GM19043 (cell line): ENCODE results near the gene MAPK9.
"Not testable (repeated sequence)": the region's sequence is repeated elsewhere in the genome, so short reads cannot be mapped to it uniquely, and the experiment has no call there.

Experiments
- ATAC-seq: cut with Tn5 transposase; IDR thresholded peaks from one replicate; pipeline ENCODE4 v1.9.1; 2021; ENCODE audit warnings: low read depth; ENCODE audit not compliant: unreplicated experiment

MAPK9 gene

DNA sequence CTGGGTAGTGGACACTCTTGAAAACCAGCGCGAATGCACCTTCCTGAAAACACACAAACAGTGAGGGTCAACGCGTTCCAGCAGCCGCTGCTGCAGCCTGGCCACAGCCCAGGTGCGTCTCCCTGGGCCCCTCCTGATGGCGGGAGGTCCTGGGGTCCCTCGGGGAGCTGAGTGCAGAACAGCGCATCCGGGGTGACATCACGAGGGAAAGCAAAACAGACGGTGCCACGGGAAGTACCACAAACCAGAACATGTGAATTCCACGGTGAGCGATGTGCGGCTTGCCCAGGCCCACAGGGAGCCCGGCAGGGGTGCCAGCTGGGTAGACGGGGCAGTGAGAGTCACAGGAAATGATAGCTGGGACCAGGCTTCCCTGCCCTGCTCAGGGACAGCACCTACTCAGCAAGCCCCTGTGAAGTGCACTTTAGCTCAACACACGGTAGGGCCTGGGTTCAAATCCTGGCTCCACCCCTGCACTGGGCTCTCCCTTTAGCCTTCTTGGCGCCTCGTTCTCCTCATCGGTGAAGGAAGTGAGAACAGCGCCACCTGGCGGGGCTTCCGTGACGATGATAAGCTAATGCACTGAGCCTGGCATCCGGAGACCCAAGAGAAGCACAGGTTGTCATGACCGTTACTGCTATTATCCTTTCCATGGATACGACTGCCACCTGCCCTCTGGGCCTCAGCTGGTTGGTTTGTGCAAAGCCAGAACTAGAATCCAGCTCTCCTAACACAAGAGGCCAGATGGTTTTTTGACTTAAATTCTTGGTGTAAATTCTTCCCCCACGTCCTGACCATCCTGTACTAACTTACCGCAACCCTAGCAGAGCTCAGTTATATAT lies 36.6 kb upstream of the MAPK9 start:
- ATAC-seq, result peak; percentile 81

DNA sequence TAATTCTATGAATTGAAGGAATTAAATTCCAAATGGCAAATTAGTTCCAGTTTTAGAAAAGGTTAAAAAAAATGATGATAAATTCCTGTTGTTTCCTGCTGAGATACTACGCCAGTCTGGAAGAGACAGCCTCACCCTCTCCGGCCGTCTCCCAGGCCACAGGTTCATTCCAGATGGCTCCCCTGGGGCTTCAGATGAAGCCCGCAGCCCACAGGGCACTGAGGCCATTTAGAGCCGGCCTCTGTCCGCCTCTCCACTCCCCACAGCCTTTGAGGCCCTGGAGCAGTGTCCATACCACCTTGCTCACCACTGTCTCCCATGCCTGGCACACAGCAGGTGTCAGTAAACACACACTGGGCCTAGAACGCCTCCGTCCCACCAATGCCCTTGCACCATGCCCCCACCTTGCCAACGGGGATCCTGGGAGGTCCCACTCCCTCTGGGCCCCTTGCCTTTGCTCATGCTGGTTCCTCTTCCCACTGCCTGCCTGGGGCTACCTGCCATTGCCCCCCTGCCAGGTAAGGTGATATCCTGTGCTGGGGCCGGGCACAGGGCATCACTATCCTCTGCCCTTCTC lies 35.2 kb upstream of the MAPK9 start:
- ATAC-seq, result no peak

DNA sequence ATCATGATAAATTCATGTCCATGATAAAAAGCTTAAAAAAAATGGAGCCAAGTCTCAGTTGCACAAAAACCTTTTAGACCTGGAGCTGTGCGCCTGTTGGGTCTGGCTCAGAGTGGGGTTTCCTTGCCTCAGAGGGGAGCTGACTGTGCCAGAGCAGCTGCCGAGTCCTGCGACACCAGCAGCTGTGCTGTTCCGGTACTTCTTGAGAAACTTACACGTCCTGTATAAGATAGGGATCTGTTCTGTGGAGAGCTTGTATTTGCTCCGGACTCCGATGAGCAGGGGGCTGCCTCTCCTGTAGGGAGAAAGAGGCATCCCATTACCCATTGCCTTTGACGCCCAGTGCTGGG lies 32.7 kb upstream of the MAPK9 start:
- no peak for ATAC-seq

DNA sequence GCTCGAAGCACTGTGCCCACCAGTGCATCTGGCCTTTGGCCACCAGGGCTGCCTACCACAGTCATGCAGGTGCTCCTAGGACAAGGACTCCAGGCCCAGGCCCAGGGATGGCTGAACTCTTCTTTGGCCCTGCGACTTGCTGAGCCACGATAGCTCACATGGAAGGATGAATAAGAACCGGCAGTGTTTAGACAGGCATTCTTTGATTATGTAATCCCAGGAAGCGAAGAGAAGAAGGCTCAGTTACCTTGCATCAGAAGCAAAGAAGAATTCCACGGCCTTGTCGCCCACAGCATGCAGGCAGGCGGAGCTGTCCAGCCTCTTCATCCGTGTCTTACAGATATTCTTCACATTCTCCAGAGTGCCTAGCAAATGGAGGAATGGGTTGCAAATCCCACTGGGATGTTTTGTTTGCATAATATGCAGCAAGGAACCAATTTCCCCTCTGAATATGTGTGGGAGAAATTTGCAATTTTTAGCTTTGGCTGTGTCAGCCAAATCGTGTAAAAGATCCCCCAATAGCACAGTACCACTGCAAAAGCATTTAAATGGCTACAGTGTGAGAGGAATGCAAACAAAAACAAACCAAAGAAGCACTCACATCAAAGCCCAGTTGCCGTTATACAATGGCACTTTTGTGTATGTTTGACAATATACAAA lies 32.2 kb upstream of the MAPK9 start:
- no peak for ATAC-seq

DNA sequence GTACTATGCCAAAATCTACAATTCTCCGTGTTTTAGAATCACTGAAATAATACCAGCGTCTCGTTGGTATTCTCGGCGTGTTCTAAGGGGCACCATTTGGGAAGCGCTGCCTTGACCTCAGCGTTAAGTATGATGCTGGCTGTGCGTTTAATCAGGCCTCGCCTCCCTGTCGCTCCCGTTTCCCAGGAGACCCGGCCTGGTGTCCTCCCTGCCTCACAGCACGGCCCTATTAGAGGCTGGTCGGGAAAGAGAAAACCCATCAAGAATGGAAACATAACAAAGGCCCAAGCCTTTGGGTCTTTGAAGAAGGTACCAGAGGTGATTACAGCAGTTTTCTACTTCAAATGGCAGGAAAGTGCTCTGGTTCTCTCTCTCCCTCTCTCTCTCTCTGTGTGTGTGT lies 31.3 kb upstream of the MAPK9 start:
- ATAC-seq, result no peak

DNA sequence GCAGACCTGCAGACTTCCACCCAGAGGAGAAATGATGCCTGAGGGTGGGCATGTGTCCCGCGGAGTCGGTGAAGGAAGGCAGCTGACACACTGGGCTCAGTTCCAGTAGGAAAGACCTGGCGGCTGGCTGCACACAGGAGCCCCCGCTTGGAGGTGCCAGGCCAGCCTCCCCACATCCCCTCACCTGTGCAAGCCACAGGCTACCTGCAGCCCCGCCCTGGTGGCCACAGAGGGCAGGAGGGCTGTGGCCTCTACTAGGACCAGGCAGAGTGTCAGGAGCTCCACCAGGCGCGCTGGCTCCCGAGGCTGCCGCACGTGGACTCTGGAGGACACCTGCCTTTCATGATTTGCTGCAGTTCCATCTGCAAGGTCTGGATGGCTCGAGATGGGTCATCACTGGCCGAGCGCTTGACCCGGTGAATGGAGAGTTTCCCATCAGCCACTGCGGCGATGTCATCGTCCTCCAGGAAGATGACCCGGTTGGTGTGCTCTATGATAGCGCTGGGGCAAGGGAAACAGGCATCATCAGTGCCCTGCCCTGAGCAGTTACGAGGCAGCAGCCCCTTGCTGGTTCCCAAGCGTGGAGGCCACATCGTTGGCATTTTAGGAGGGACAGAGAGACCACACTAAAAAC lies 26.7 kb upstream of the MAPK9 start:
- ATAC-seq, result no peak

DNA sequence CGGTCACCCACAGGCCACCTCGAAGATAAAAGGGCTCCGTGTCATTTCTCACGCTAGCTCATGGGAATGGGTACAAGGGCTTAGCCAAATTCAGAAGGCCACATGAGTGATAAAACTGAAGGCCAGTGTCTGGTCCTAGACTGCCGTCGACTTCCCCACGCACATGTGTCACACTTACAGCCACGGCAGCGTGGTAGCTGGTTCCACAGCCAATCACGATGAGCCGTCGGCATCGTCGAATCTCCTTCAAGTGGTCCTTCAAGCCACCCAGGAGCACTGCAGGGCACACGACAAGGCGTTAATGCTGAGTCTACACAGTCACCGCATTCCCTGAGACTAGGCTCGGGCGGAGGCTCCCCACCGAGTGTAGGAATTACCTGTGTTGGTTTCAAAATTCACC lies 24.7 kb upstream of the MAPK9 start:
- no peak for ATAC-seq

DNA sequence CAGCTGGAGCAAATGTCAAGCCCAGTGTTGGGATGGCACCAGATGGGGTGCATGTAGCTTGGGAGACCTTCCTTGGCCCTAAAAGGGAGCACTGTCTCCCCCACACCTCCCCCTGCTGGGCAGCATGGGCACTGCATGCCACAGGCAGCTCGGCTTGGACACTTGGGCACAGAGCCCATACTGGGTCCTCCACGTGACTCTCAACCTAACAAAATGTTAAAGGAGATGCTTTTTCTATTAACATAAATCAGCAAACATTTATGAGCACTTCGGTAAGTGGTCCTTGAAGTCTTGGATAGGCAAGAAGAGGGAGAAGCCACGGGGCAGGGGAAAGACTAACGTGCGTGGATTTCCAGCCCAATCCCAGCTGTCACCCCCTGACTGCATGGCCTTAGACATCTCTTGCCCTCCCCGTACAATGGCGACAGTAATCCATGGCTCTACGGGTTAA lies 23.9 kb upstream of the MAPK9 start:
- peak; percentile 66 for ATAC-seq

DNA sequence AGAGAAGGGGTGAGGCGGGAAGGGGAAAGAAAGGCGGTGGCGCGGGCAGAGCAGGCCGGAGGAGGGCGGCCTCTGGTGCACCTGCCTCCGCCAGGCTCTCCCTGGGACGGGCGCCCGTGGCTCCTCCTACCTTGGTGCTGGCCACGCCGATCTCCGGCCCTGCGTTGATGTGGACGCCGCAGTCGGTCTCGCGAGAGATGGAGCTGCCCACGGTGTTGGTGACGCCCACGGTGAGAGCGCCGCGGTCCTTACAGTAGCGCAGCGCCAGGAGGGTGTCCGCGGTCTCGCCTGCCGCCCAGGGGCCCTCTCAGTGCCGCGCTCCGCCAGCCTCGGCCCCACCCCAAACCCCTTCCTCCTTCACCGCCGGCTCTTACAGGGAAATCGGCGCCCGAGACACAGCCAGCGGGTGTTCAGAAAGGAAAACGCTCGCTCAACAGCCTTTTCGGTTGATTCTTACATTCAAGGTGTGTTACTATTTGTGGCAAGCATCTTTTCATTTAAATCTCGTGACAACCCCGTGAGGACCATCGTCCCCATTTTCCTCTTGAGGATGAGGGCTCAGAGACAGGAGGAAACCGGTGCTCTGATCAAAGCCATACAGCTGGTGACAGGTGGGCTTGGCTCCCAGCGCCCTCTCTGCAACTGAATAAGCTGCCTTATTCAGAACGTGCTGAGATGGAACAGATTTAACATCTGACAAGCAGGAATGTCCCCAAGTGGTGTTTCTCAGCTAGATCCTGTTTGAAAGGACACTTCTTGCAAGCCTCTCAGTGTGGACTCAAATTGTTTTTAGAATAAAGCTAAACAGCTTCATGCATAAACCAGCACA lies 22.0 kb upstream of the MAPK9 start:
- ATAC-seq, result no peak

DNA sequence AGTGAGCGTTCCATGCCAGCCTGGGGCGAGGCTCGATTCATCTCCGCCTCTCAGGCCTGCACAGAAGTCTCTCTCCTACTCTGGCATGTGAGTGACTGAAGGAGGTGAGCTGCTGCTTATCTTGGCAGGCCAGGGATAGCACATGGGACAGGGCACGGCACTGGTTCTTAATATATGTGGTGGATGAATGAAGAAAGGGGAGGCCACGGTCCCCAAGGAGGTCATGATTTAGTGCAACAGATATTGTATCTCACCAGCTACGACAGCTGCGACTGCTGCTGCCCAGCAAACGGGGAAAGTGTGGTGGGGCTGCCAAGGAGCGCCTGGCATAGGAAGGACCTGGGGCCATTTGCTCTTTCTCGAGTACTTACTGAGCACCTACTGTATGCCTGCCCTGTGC lies 19.3 kb upstream of the MAPK9 start:
- no peak for ATAC-seq

DNA sequence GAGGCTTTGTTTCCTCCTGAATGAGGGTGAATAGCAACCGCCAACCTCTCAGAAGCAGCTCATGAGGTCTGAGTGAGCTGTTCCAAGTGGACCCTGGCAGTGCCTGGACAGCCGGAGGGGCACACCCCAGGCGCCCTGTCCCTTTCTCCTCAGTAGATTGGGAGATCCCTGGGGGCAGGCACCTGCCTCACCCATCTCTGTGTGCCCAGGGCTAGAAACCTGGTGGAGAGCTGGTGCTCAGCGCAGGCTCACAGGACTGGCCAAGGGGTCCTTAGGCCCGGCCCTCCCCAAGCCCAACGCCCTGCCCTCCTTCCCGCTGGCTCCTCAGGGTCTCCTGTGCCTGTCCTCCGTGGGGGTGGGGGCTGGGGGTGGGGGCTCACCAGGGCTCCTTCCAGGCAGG lies 14.9 kb upstream of the MAPK9 start:
- no peak for ATAC-seq

DNA sequence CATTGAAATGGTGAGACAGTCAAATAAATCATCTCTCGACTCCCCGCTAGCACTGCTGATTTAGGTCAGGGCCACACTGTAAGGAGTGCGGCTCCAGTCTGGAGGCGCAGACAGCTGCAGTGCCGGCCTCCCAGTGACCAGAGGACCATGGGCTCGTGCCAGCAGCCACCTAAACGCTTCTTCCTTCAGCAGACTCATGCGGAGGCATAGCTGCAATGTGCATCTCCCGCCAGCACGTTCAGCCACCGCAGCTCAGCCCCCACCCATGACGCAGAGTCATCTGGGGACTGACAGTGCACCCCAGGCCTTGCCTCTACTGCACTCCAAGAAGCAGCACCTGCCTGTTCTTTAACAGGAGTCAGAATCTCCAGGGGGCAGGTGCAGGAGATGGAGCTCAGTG lies 13.6 kb upstream of the MAPK9 start:
- ATAC-seq, result no peak

DNA sequence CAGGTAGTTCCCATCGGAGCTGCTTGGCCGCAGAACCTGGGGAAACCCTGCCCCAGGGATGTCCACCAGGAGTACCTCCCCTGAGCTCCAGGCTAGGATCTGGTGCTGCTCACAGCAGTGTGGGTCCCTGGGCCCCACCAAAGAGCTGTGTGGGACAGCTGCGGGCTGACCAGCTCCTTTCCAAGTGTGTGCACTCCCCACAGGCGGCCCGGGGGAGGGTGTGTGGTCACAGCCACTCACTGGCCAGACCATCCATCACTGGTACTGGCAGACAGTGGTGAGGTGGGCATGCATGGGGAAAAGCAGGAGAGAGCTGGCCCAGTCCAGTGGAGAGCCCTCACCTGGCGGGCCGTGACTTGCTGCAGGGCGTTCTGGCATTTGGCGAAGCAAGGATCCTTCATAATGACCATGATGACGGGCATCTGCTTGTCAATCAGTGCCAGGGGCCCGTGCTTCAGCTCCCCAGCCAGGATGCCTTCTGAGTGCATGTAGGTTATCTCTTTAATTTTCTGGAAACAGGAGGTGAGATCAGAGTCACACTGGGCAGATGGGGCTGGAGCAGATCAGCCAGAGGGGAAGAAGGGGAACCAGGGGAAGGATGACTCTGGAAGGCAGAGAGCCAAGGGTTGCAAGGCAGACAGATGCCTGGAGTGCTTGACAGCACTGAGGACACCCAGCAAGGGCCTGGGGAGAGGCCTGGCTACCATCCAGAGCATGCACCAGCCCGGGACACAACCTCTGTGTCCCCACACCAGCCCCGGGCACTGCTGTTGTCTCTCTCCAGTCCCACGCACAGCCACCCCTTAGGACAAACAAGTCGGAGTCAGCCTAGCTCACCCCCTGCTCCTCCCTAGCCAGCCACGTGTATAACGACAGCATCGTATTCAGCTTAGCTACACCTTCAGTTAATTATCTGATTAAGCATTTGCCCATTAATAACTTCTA lies 12.8 kb upstream of the MAPK9 start:
- no peak for ATAC-seq

DNA sequence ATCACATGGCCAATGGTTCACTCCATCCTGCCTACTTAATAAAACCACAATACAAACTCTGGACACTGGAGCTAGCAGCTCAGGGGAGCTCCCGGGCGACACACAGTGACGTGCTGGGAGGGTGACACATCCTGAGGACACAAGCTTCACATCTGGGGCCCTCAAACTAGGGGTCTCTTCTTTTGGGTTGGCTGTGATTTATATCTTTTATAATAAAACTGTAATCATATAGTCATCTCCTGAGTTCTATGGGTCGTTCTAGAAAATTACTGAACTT lies 12.1 kb upstream of the MAPK9 start:
- ATAC-seq, result no peak

DNA sequence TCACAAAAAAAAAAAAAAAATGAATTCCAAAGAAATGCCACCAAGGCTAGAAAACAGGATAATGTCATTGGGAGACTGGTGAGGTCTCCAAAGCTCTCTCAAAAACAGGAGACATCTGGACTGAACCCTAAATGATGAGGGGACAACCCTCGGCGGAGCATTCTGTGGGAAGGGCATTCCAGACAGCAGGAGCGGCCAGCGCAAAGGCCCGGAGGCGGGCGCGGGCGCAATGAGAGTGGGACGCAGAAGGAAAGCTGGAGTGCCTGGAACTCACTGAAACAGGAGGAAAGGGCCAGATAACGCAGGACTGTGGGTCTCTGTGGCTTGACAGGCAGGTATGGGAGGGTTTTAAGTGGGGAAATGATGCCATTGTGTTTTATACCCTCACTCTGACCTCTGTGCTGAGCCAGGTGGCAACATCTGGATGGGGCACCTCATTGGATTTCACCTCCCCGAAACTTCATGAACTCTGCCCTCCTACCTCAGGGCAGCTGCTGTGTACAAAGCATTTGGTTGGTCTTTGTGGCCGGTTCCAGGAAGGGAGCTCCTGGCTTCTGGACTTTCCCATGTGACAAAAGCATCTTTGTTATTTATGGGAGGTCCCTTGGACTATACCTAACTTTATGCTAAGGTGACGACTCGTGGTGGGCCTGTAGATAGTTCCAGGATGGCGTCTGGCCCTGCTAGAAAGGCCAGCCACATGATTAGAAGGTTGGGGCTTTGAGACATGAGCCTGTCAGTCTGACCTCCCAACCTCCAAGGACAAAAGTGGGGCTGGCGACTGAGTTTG lies 11.5 kb upstream of the MAPK9 start:
- no peak for ATAC-seq

DNA sequence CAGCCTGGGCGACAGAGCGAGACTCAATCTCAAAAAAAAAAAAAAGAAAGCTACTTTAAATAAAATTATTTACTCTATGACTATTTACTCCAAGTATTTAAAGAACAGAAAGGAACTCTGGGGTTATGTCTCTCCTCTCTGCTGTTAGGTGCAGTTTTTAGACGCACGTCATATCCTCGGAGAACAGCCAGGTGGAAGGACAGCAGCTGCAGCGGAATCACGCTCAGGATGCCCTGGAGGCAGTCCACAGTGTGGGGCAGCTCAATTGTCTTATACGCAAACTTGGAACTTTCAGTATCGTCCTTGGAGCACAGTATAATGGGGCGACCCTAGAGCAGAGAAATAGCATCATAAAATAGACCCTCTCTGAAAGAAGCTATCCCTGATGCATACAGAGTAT lies 10.4 kb upstream of the MAPK9 start:
- no peak for ATAC-seq

DNA sequence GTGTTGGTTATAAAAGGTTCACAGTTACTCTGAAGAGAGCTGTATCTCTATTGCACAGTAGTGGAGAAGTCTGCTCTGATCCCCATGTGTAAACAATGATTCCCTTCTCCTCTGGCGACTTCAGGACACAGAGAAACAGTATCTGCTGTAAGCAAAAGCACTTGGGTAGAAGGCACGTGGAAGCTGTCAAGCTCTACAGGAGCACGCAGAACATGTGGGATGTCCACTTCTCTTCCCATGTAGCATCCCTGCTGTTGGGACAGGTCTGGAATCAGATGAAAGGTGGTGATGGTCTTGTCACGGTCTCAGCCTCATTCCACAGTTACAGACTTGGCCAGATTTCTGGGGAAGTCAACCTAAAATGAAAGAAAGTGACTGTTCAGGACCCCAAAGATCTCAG lies 9.4 kb upstream of the MAPK9 start:
- ATAC-seq, result no peak

DNA sequence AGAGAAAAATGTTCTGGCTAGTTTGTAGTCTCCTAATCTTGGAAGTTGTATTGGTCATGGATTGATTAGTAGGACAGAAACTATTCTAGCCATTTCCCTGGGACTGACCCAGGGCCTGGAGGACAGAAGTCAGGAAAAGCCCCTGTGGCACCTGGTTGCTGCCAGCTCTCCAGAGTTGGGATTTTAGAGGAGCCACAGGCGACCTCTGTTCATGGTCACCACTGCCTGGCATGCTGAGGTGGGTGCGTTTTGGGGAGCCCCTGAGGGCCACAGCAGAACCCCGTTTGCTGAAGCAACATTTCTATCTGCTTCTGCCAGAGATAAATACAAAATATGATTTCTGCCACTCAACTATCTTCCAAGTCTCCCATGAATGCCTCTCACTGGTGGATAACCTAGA lies 7.6 kb upstream of the MAPK9 start:
- no peak for ATAC-seq

DNA sequence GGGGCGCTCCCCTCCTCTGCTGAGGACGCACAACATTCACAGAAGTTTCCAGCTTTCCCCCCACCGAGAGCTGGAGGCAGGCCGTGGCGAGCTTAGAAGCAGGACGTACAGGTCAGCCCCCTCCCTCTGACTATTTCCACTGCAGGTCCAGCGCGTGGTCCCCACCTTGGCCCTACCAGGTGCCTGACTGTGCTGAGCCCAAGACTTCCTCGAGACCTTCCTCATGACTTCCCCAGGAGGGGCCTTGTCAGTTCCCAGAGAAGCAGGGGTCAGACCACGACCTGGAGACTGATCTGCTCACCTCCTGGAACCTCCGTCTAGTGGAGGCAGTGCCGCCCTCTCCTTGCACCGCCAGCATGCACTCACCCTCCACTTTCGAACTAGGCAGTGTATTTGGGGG lies 7.1 kb upstream of the MAPK9 start:
- ATAC-seq, result not testable (repeated sequence)
